Fibroblast of mammary gland (primary cell): Measurements from ENCODE around the gene RGS2.

Source experiments
- DNase-seq: peaks from one replicate; pipeline ENCODE4 v3.0.0-alpha.2; 2010; ENCODE audit warnings: low read depth
- H3K4me3 ChIP-seq: 2 replicates; pipeline ENCODE4 v1.5.1; 2011; ENCODE audit warnings: low read depth, mild to moderate bottlenecking, low read length, moderate library complexity; ENCODE audit not compliant: control insufficient read depth
- TF ChIP-seq, protein P1 (sequence below): conservative IDR thresholded peaks from 2 replicates; pipeline ENCODE4 v1.5.1; 2011; ENCODE audit warnings: low read depth, low read length, inconsistent platforms; ENCODE audit not compliant: control insufficient read depth, insufficient read depth

RGS2 gene

DNA sequence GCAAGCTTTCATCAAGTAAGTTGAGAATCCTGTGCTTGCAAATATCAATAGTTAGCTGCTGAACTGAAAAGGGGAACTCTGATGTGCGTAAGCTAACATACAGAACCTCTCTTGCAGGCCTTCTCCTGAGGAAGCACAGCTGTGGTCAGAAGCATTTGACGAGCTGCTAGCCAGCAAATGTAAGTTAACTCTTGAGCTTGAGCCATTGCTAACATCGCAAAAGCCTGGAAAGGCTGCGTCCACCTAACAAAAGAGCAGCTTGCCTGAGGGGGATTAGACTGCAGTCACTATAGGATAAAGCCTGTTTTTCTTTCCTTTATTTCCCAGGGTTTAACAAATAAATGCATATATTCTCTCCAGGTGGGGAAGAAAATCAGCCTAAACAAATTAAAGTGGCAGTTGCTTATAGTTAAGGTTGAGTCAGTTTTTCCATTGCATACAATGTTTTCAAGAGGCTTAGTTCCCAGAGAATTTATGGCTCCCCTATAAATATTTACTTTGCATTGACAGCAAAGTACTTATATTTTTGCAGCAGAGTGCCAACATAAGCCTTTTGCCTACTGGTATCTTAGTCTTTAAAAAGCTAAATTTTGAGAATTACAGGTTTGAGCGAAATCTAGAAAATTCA lies 1.5 kb downstream of the RGS2 start:
- no peak for DNase-seq
- H3K4me3 ChIP-seq = peak overlapping the region; percentile 98
- TF ChIP-seq, protein P1, sequence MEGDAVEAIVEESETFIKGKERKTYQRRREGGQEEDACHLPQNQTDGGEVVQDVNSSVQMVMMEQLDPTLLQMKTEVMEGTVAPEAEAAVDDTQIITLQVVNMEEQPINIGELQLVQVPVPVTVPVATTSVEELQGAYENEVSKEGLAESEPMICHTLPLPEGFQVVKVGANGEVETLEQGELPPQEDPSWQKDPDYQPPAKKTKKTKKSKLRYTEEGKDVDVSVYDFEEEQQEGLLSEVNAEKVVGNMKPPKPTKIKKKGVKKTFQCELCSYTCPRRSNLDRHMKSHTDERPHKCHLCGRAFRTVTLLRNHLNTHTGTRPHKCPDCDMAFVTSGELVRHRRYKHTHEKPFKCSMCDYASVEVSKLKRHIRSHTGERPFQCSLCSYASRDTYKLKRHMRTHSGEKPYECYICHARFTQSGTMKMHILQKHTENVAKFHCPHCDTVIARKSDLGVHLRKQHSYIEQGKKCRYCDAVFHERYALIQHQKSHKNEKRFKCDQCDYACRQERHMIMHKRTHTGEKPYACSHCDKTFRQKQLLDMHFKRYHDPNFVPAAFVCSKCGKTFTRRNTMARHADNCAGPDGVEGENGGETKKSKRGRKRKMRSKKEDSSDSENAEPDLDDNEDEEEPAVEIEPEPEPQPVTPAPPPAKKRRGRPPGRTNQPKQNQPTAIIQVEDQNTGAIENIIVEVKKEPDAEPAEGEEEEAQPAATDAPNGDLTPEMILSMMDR = no peak

DNA sequence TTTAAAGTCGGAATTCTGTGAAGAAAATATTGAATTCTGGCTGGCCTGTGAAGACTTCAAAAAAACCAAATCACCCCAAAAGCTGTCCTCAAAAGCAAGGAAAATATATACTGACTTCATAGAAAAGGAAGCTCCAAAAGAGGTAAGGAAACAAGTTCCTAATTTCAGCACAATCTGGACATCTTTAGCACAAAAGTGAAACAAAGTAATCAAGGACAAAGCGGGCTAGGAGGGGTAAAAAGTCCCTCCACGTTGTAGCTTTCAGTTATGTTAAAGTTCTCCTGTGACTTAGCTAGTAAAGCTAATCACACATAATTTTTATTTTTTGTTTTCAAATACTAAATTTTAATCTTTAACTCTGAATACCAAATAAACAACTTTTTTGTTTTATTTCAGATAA lies 2.2 kb downstream of the RGS2 start:
- H3K4me3 ChIP-seq = no peak overlapping the region
- TF ChIP-seq, protein P1 = no peak
- DNase-seq = no peak

DNA sequence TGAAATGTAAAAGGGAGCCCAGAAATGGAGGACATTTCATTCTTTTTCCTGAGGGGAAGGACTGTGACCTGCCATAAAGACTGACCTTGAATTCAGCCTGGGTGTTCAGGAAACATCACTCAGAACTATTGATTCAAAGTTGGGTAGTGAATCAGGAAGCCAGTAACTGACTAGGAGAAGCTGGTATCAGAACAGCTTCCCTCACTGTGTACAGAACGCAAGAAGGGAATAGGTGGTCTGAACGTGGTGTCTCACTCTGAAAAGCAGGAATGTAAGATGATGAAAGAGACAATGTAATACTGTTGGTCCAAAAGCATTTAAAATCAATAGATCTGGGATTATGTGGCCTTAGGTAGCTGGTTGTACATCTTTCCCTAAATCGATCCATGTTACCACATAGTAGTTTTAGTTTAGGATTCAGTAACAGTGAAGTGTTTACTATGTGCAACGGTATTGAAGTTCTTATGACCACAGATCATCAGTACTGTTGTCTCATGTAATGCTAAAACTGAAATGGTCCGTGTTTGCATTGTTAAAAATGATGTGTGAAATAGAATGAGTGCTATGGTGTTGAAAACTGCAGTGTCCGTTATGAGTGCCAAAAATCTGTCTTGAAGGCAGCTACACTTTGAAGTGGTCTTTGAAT lies 2.9 kb downstream of the RGS2 start:
- no peak overlapping the region for H3K4me3 ChIP-seq
- no peak for DNase-seq
- TF ChIP-seq, protein P1 = no peak

DNA sequence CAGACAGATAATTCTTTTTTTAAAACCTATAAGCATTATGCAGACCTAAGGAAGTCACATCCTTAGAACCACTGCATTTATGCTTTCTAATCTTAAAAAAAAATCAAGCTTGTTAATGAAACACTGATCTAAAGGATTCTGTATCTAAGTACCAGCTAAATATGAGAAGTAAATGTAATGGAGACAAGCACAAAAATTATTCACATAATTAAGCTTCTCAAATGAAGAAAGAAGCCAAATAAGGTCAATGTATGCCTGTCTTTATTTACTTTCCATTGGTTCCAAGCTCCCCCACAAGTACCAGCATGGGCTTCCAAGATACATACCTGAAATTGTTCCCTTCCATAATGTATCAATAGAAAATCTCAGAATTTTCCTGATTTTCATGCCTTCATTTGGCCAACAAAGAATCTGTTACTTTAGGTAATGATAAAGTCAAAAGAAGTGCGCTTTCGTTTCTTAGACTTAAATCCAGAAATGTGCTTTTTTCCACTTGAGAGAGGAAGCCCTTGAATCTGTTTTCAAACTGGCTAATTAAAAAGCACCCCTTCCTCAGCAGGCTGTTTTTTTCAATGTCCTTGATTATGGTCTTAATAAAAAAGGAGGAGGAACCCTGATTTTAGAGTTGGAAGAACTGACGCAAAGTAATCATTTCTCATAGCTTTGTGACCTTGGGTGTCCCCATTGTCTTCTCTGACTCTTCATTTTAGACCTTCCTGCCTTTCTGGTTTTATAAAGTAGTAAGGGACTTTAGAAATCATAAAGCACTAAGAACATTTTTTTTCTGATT lies 3.8 kb downstream of the RGS2 start:
- TF ChIP-seq, protein P1 = no peak
- H3K4me3 ChIP-seq = no peak overlapping the region
- no peak for DNase-seq

DNA sequence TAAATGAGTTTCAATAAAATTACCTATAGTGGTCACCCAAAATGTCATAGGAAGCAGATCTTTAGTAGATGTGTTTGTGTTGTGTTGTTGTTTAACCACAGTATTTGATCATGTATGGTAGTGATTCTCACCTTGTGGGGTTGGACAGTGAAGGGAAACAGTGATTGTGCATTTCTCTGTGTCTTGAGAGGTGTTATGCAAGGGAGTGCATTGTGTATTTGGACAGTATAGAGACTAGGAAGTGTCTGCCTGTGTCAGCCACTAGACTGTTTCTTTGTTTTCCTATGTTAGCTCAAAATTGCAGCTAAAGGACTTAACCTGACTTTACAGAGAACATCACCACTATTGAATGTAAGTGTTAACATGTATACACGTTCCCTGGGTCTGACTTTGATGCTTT lies 6.0 kb downstream of the RGS2 start:
- H3K4me3 ChIP-seq = no peak overlapping the region
- TF ChIP-seq, protein P1 = no peak
- DNase-seq = no peak

DNA sequence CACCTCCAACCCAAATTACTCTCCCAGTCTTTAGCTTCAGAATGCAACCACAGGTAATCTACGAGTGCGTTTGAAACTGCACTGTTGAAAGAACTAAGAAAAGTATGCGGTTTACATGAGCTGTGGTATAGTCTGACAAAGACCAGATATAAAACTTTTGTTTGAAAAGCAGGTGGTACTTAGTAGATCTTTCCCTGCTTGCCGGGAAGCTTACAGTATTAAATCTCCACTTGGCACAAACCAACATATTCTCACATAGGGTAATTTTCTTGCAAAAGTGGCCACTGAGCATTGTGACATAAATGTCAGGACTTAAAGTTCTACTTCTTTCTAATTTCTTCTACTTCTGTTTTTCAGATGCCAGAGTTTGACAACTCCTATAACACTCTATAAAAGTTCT lies 8.4 kb downstream of the RGS2 start:
- TF ChIP-seq, protein P1 = no peak
- no peak for DNase-seq
- H3K4me3 ChIP-seq = no peak overlapping the region
